HFFc6 (cell line): ENCODE measurements around the gene FANK1. TPM values are rescaled to one million over a fixed set of nuclear protein-coding genes. Genes with fewer than 3 reads are reported as not detected.

Experiments used
- DNase-seq: peaks from one replicate; pipeline ENCODE4 v3.0.0-alpha.2; 2018
- H3K27ac Mint-ChIP-seq: 2 replicates; pipeline ENCODE4 v1.8.0; 2020; ENCODE audit warnings: mild to moderate bottlenecking, mixed read lengths
- H3K27me3 Mint-ChIP-seq: 2 replicates; pipeline ENCODE4 v1.8.0; 2021; ENCODE audit warnings: mild to moderate bottlenecking, moderate library complexity, mixed read lengths; ENCODE audit not compliant: insufficient read depth
- H3K36me3 Mint-ChIP-seq: 2 replicates; pipeline ENCODE4 v1.8.0; 2021; ENCODE audit warnings: low read depth, mixed read lengths
- H3K4me1 Mint-ChIP-seq: 2 replicates; pipeline ENCODE4 v1.8.0; 2020; ENCODE audit warnings: low read depth, mixed read lengths
- H3K4me3 Mint-ChIP-seq: 2 replicates; pipeline ENCODE4 v1.8.0; 2020; ENCODE audit warnings: mild to moderate bottlenecking, moderate library complexity, mixed read lengths
- H3K9me3 Mint-ChIP-seq: 2 replicates; pipeline ENCODE4 v1.8.0; 2020; ENCODE audit warnings: mild to moderate bottlenecking, mixed read lengths
- CTCF ChIP-seq: fragments of 200-600 bp; sonication (generic); IDR thresholded peaks from 2 replicates; pipeline ENCODE4 v1.5.0; 2021; ENCODE audit warnings: antibody characterized with exemption, mild to moderate bottlenecking
- total RNA-seq, 6 experiments: library from RNA; stranded (reverse); fragmentation: NEBNext Ultra II Directional; extraction: Animal tissue kit (Norgen Biotek cat#: 25700); gene quantifications; 2 replicates in 1 of 6; 3 replicates in 5 of 6; pipeline ENCODE4 v1.2.3, GENCODE V29; 2021

Gene FANK1
- total RNA-seq, 6 experiments from 2014 or later: 0.50 to 1.4 (median 0.88) TPM

- Mint-ChIP-seq H3K36me3 (peaks cover 5% of the 10 kb centered on the region), H3K9me3 (peaks cover 40% of the 10 kb centered on the region), H3K27me3 (no peaks in the 10 kb centered on the region), H3K27ac (no peak overlapping the region), H3K4me1 (no peaks in the 10 kb centered on the region), H3K4me3 (no peak overlapping the region)
- DNase-seq: no peak
- no peak for TF ChIP-seq CTCF
Observed at GRCh38 chr10:125951290-125951689, 54.9 kb downstream of the FANK1 start.

DNA sequence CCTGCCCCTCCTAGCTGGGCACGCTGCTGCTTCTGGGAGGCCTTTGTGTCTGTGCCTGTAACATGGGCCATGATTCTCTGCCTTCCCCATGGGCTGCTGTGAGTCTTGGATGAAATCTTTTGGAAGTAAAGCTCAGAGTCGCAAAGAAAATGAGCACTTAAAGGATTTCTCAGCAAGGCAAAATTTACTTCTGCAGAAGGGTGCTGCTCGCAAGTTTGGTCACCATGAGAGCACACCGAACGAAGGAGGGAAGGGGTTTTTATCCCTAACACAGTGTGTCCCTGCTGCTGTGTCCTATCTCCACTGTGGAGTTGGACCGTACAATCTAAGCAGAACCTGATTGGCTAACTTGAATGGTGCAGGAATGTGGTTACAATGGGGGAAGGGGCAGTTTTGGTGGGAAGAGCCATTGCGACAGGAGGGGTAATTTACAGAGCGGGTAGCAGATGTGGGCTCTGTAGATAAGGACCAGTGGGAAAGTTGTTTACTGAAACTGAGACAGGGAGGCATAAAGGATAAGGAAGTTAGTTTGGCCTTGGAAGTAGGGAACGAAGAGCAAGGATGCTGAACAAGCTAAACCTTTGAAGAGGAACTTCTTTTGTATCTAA is 57.5 kb downstream of the FANK1 start:
- no peak for TF ChIP-seq CTCF
- H3K27me3 Mint-ChIP-seq: no peaks in the 10 kb centered on the region
- no peak overlapping the region for H3K27ac Mint-ChIP-seq
- peaks cover 5% of the 10 kb centered on the region for H3K36me3 Mint-ChIP-seq
- H3K4me3 Mint-ChIP-seq: no peak overlapping the region
- H3K4me1 Mint-ChIP-seq: no peaks in the 10 kb centered on the region
- DNase-seq: no peak
- H3K9me3 Mint-ChIP-seq: peaks cover 40% of the 10 kb centered on the region

DNA sequence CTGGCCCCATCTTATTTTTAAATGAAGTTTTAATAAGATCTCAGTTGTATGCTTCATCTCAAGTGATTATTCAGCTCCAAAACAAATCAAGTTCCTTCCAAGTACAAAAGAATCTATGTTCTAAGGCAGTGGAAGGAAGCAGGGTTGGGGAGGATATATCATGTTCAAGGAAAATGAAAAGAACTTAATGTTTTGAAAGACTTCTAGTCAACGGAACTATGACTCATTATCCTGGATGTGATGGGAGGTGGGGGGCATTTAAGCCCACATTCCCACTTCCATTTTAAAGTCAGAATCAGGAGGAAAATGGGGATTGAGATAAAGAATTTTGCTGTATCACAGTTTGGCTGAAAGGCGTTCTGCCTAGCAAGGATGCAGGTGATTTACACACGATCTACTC is 59.4 kb downstream of the FANK1 start:
- no peaks in the 10 kb centered on the region for H3K27me3 Mint-ChIP-seq
- peaks cover 5% of the 10 kb centered on the region for H3K36me3 Mint-ChIP-seq
- no peak for TF ChIP-seq CTCF
- no peak overlapping the region for H3K4me3 Mint-ChIP-seq
- no peak for DNase-seq
- no peak overlapping the region for H3K27ac Mint-ChIP-seq
- H3K4me1 Mint-ChIP-seq: no peaks in the 10 kb centered on the region
- peaks cover 40% of the 10 kb centered on the region for H3K9me3 Mint-ChIP-seq

GRCh38 chr10:125961743-125962142 is 65.4 kb downstream of the FANK1 start:
- H3K4me3 Mint-ChIP-seq: no peak overlapping the region
- H3K9me3 Mint-ChIP-seq: no peaks in the 10 kb centered on the region
- H3K36me3 Mint-ChIP-seq: no peaks in the 10 kb centered on the region
- H3K27ac Mint-ChIP-seq: no peak overlapping the region
- no peak; the same call in 1 of the 2 replicates for TF ChIP-seq CTCF
- no peaks in the 10 kb centered on the region for H3K4me1 Mint-ChIP-seq
- peaks cover 5% of the 10 kb centered on the region; the same call in 1 of the 2 replicates for H3K27me3 Mint-ChIP-seq
- DNase-seq: no peak

DNA sequence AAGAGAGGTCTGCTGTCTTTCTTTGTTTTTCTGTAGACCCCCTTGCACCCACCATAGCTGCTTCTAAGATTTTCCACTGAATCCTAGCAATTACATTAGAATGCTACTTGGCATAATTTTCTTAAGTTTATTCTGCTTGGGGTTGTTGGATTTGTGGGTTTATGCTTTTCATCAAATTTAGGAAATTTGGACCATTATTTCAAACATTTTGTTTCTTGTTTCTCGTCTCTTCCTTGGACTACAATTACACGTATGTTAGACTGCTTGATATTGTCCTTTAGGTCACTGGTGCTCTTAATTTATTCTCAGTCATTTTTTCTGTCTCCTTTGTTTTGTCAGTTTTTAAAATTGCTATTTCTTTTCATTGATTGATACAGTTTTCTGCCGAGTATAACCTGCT is 65.8 kb downstream of the FANK1 start:
- H3K27ac Mint-ChIP-seq: no peak overlapping the region

More for the DNA sequence above, 65.8 kb downstream of the FANK1 start:
- Mint-ChIP-seq H3K27me3 (peaks cover 5% of the 10 kb centered on the region; the same call in 1 of the 2 replicates), H3K36me3 (no peaks in the 10 kb centered on the region), H3K4me1 (no peaks in the 10 kb centered on the region), H3K4me3 (no peak overlapping the region), H3K9me3 (no peaks in the 10 kb centered on the region)
- DNase-seq: no peak
- TF ChIP-seq CTCF: no peak
